ENCODE measurements around the gene TYW1. TPM values are rescaled to one million over a fixed set of nuclear protein-coding genes. Genes with fewer than 3 reads are reported as not detected.
"Not testable (repeated sequence)": the region's sequence is repeated elsewhere in the genome, so short reads cannot be mapped to it uniquely, and the experiment has no call there.

TYW1 gene
- total RNA-seq, 1 experiment from 2014 or later: 16.8 TPM

DNA sequence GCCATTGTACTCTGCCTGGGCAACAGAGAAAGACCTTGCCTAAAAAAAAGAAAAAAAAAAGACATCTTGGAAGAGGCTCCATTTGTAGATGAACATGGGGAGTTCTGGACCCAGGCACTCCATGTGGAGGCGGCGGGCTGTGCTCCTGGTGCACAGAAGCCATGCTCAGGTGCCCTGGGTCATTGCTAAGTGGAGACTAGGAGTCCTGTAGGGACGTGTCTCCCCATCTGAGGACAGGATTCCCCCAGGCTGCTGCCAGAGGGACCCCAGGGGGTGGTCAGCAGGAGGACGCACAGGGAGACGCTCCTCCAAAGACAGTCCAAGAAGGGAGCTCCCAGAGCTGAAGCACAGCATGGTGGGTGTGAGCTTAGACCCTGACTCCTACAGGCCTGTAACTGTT lies 35.5 kb upstream of the TYW1 start:
- no peaks in the 10 kb centered on the region for H3K27me3 ChIP-seq (replicated peaks; ENCODE audit: insufficient read depth, low read depth, low read length, poor library complexity)
- no peaks in the 10 kb centered on the region for H3K4me1 ChIP-seq (ENCODE audit: insufficient read depth, low read length, poor library complexity, severe bottlenecking)
- no peak for DNase-seq (ENCODE audit: low spot score)
- ChIA-PET CTCF (no interaction called here), POLR2A (ENCODE audit: low non-redundant PET) (no interaction called here)
- H3K4me3 ChIP-seq (ENCODE audit: low read depth, low read length, poor library complexity, severe bottlenecking): no peak overlapping the region
- intact Hi-C loops (cut with micrococcal nuclease; ENCODE audit: unreplicated experiment): no loop called here
- H3K36me3 ChIP-seq (ENCODE audit: insufficient read depth, low read length, poor library complexity, severe bottlenecking): peaks cover 26% of the 10 kb centered on the region
- TF ChIP-seq EZH2 (IDR thresholded peaks at IDR 0.05; ENCODE audit: borderline replicate concordance, low read depth, low read length, poor library complexity, severe bottlenecking): no peak
- TF ChIP-seq CTCF (conservative IDR thresholded peaks at IDR 0.05; ENCODE audit: low read depth, low read length): no peak
- no TSS peak for BruUV-seq (replicated peaks)
- H3K9me3 ChIP-seq (ENCODE audit: low read depth, low read length, poor library complexity, severe bottlenecking): no peaks in the 10 kb centered on the region
- no peak overlapping the region for H3K27ac ChIP-seq (ENCODE audit: low read depth, low read length, poor library complexity, severe bottlenecking)

DNA sequence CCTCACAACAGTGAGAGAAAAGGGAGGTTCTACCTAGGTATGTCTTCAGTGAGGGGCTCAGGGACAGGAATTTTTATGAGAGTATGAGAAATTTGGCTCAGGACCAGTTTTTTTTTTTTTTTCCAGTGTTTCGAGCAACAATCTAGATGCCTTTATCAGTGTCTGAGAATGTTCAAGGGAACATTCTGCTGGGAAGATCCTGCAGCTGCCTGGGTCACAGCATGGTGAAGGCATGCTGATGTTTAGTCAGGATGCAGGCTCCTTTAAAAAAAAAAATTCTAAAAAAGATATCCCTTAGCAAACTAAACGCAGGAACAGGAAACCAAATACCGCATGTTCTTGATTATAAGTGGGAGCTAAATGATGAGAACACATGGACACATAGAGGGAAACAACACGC lies 32.2 kb upstream of the TYW1 start:
- intact Hi-C loops (cut with micrococcal nuclease; ENCODE audit: unreplicated experiment): no loop called here
- no peaks in the 10 kb centered on the region for H3K27me3 ChIP-seq (replicated peaks; ENCODE audit: insufficient read depth, low read depth, low read length, poor library complexity)
- H3K4me3 ChIP-seq (ENCODE audit: low read depth, low read length, poor library complexity, severe bottlenecking): no peak overlapping the region
- H3K27ac ChIP-seq (ENCODE audit: low read depth, low read length, poor library complexity, severe bottlenecking): no peak overlapping the region
- TF ChIP-seq EZH2 (IDR thresholded peaks at IDR 0.05; ENCODE audit: borderline replicate concordance, low read depth, low read length, poor library complexity, severe bottlenecking) (no peak), CTCF (conservative IDR thresholded peaks at IDR 0.05; ENCODE audit: low read depth, low read length) (no peak)
- no peaks in the 10 kb centered on the region for H3K9me3 ChIP-seq (ENCODE audit: low read depth, low read length, poor library complexity, severe bottlenecking)
- BruUV-seq (replicated peaks): no TSS peak
- peaks cover 2% of the 10 kb centered on the region for H3K36me3 ChIP-seq (ENCODE audit: insufficient read depth, low read length, poor library complexity, severe bottlenecking)
- ChIA-PET POLR2A (ENCODE audit: low non-redundant PET) (no interaction called here), CTCF (no interaction called here)
- no peak for DNase-seq (ENCODE audit: low spot score)
- H3K4me1 ChIP-seq (ENCODE audit: insufficient read depth, low read length, poor library complexity, severe bottlenecking): no peaks in the 10 kb centered on the region

DNA sequence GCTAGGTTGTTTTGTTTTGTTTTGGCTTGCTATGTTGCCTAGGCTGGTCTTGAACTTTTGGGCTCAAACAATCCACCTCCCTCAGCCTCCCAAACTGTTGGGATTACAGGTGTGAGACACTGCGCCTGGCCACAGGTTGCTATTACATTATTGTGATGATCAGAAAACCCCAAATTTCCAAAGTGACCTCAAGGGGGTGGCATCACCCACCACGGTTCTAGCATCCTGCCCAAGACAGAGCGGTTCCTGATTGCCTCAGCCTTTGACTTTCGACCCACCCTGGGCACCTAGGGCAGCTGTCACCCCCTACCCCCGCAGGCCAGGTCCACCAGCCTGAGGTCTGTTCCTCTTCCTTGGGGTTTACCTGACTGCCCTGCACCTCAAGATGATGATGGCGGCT lies 29.6 kb upstream of the TYW1 start:
- no peak overlapping the region for H3K4me3 ChIP-seq (ENCODE audit: low read depth, low read length, poor library complexity, severe bottlenecking)
- TF ChIP-seq CTCF (conservative IDR thresholded peaks at IDR 0.05; ENCODE audit: low read depth, low read length): no peak
- TF ChIP-seq EZH2 (IDR thresholded peaks at IDR 0.05; ENCODE audit: borderline replicate concordance, low read depth, low read length, poor library complexity, severe bottlenecking): no peak
- H3K9me3 ChIP-seq (ENCODE audit: low read depth, low read length, poor library complexity, severe bottlenecking): no peaks in the 10 kb centered on the region
- H3K27ac ChIP-seq (ENCODE audit: low read depth, low read length, poor library complexity, severe bottlenecking): no peak overlapping the region
- no peaks in the 10 kb centered on the region for H3K4me1 ChIP-seq (ENCODE audit: insufficient read depth, low read length, poor library complexity, severe bottlenecking)
- no TSS peak for BruUV-seq (replicated peaks)
- DNase-seq (ENCODE audit: low spot score): no peak
- H3K36me3 ChIP-seq (ENCODE audit: insufficient read depth, low read length, poor library complexity, severe bottlenecking): no peaks in the 10 kb centered on the region
- POLR2A ChIA-PET (ENCODE audit: low non-redundant PET): no interaction called here
- intact Hi-C loops (cut with micrococcal nuclease; ENCODE audit: unreplicated experiment): no loop called here
- no peaks in the 10 kb centered on the region for H3K27me3 ChIP-seq (replicated peaks; ENCODE audit: insufficient read depth, low read depth, low read length, poor library complexity)
- CTCF ChIA-PET: no interaction called here

GRCh38 chr7:66969001-66969400 lies 27.6 kb upstream of the TYW1 start:
- H3K27ac ChIP-seq (ENCODE audit: low read depth, low read length, poor library complexity, severe bottlenecking); intact Hi-C loops (cut with micrococcal nuclease; ENCODE audit: unreplicated experiment); DNase-seq (ENCODE audit: low spot score); H3K4me3 ChIP-seq (ENCODE audit: low read depth, low read length, poor library complexity, severe bottlenecking); H3K4me1 ChIP-seq (ENCODE audit: insufficient read depth, low read length, poor library complexity, severe bottlenecking); BruUV-seq (replicated peaks); H3K36me3 ChIP-seq (ENCODE audit: insufficient read depth, low read length, poor library complexity, severe bottlenecking); CTCF ChIA-PET; H3K27me3 ChIP-seq (replicated peaks; ENCODE audit: insufficient read depth, low read depth, low read length, poor library complexity); H3K9me3 ChIP-seq (ENCODE audit: low read depth, low read length, poor library complexity, severe bottlenecking): not testable (repeated sequence)
- POLR2A ChIA-PET (ENCODE audit: low non-redundant PET): interaction anchor here (0.7 kb wide), 1 partner anchor 27 kb away, joined by 9 read pairs; the partner anchor contains the start of gene SBDS
